ENCODE data around the gene FAM3D. TPM values are rescaled to one million over a fixed set of nuclear protein-coding genes. Genes with fewer than 3 reads are reported as not detected.

FAM3D gene
- total and polyA plus RNA-seq, 12 donors, result 0.07 to 0.37 TPM; not detected in 10

DNA sequence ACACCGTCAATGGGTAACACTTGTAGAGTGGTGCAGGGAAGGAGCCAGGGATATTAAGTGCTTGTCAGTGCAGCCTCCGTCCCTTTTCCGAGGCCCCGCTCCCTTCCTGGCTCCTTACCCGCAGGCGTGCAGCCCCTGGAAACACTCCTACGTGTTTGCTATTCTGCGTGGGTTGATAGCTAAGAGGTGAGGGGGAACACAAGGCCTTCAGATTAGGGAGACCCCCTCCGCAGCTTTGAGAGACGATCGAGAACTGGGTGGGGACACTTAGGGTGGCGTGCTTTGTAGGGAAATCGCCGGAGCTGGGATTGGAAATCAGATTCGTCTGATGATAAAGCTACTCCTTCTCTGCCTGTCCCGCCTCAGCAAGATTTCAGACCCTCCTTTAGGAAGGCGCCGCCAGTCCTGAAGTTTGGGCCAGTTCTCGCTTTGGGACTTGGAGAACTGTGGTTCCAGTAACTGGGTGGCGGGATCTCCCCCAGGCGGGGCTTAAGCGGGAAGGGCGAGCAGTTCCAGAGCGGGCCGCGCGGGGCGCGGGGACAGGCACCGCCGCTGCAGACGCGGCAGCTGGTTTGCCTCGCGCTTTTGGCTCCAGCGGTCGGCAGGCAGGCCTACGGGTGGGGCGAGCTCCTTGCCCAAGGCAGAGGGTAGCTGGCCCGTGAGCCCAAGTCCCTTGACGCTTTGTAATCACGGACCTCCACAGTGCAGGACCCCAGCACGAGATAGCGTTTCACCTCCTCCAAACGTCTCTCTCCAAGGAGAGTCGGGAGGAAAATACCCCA, 81.4 kb downstream of the FAM3D start:
- Histone ChIP-seq H3K4me1 (peaks cover 8 to 36% (median 20%) of the 10 kb centered on the region in 9 donors), H3K4me3 (peak overlapping the region; percentile 31 to 64 (median 57)), H3K27ac (peak overlapping the region; percentile 74 to 92 (median 81)), H3K9me3 (no peaks in the 10 kb centered on the region), H3K27me3 (peaks cover 0 to 32% (median 8%) of the 10 kb centered on the region in 7 donors), H3K36me3 (no peaks in the 10 kb centered on the region)
- peak; percentile 86 to 90 for DNase-seq
- ATAC-seq, result peak; percentile 93 to 98 (median 95)
- WGBS, 2 donors, result 2 to 3% methylated on average over 46 of the region's 46 CpGs
- intact Hi-C loops (cut with DNase I), result loop anchor here in 7 of 10 donors (1.0 to 5.0 kb wide), 4 partner anchors 9 to 47 kb away; no protein-coding TSS in a partner anchor
- TF ChIP-seq, protein P1, sequence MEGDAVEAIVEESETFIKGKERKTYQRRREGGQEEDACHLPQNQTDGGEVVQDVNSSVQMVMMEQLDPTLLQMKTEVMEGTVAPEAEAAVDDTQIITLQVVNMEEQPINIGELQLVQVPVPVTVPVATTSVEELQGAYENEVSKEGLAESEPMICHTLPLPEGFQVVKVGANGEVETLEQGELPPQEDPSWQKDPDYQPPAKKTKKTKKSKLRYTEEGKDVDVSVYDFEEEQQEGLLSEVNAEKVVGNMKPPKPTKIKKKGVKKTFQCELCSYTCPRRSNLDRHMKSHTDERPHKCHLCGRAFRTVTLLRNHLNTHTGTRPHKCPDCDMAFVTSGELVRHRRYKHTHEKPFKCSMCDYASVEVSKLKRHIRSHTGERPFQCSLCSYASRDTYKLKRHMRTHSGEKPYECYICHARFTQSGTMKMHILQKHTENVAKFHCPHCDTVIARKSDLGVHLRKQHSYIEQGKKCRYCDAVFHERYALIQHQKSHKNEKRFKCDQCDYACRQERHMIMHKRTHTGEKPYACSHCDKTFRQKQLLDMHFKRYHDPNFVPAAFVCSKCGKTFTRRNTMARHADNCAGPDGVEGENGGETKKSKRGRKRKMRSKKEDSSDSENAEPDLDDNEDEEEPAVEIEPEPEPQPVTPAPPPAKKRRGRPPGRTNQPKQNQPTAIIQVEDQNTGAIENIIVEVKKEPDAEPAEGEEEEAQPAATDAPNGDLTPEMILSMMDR (IDR thresholded peaks at IDR 0.05), result peak; percentile 67 to 92 (median 84)

DNA sequence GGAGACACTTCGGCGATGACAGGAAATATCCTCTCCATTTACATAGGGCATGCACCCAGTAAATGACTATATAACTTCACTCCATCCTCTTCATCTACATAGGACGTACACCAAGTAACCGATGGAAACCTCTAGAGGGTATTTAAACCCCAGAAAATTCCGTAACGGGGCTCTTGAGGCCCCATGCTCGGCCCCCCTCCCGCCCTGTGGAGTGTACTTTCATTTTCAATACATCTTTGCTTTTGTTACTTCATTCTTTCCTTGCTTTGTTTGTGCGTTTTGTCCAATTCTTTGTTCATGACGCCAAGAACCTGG, 81.9 kb downstream of the FAM3D start:
- TF ChIP-seq, protein P1 (IDR thresholded peaks at IDR 0.05), result no peak
- ATAC-seq (peak in 6 of 8 donors; percentile 2 to 54 (median 22)), DNase-seq (no peak)
- WGBS, 2 donors, result 30 to 31% methylated on average over 10 of the region's 10 CpGs
- H3K4me1 ChIP-seq, result peaks cover 8 to 36% (median 20%) of the 10 kb centered on the region in 9 donors
- no peaks in the 10 kb centered on the region for H3K9me3 ChIP-seq
- intact Hi-C loops (cut with DNase I), result loop anchor here in 7 of 10 donors (1.0 to 5.0 kb wide), 4 partner anchors 8 to 48 kb away; no protein-coding TSS in a partner anchor
- peaks cover 0 to 32% (median 8%) of the 10 kb centered on the region in 7 donors for H3K27me3 ChIP-seq
- H3K36me3 ChIP-seq, result no peaks in the 10 kb centered on the region
- peak overlapping the region; percentile 31 to 64 (median 57) for H3K4me3 ChIP-seq
- H3K27ac ChIP-seq, result peak overlapping the region; percentile 74 to 92 (median 81)

Other genes starting within 250 kb of the FAM3D start
- 100 to 1,000 TPM; 170 to 255 (median 217) TPM for gene PDHB, start 232.9 kb downstream of the FAM3D start, total RNA-seq
- 100 to 1,000 TPM; 140 to 157 TPM for gene PDHB, start 232.9 kb downstream of the FAM3D start, polyA plus RNA-seq
- gene KCTD6, start 174.7 kb downstream of the FAM3D start, total RNA-seq, result 1 to 10 TPM; 3.6 to 8.9 (median 7.2) TPM
- gene KCTD6, start 174.7 kb downstream of the FAM3D start, polyA plus RNA-seq, result 10 to 100 TPM in 1 of 2 donors, 1 to 10 TPM in 1; 6.9 to 12.7 TPM
- gene ACOX2, start 129.6 kb downstream of the FAM3D start, total RNA-seq, result 10 to 100 TPM; 30.1 to 46.4 (median 34.9) TPM
- gene ACOX2, start 129.6 kb downstream of the FAM3D start, polyA plus RNA-seq, result 10 to 100 TPM in 1 of 2 donors, 1 to 10 TPM in 1; 7.6 to 64.9 TPM
- 100 to 1,000 TPM in 1 of 10 donors, 10 to 100 TPM in 9; 18.3 to 149 (median 54.3) TPM for gene FAM107A, start 89.4 kb downstream of the FAM3D start, total RNA-seq
- gene FAM107A, start 89.4 kb downstream of the FAM3D start, polyA plus RNA-seq, result 10 to 100 TPM; 47.7 to 63.4 TPM

Data from heart right ventricle (tissue), 16 donors.